Small intestine (tissue), 7 donors: ENCODE results near the gene RGS6. TPM values are rescaled to one million over a fixed set of nuclear protein-coding genes. Genes with fewer than 3 reads are reported as not detected.

ENCODE experiments used
- DNase-seq, 2 donors: peaks; one replicate each; pipeline versions ENCODE4 v3.0.0 to v3.0.0-alpha.2; 2013
- FAIRE-seq: peaks from 2 replicates; lab custom pipeline; 2012; peaks lifted over from hg19 to GRCh38; lab: Jason Lieb, UNC
- H3K27ac ChIP-seq, 3 donors: one replicate each; pipeline ENCODE4 v1.5.1; 2013; ENCODE audit warnings: low read length in 2 of 3, mild to moderate bottlenecking in 2 of 3, control low read depth in 1 of 3, inconsistent platforms in 1 of 3, low read depth in 1 of 3, moderate library complexity in 1 of 3
- H3K27me3 ChIP-seq, 3 donors: one replicate each; pipeline ENCODE4 v1.6.1; 2013; ENCODE audit warnings: low read length in 3 of 3, inconsistent platforms in 1 of 3; ENCODE audit not compliant: control insufficient read depth in 3 of 3, insufficient read depth in 3 of 3
- H3K36me3 ChIP-seq, 3 donors: one replicate each; pipeline ENCODE4 v1.6.1; 2013; ENCODE audit warnings: low read length in 3 of 3, inconsistent platforms in 1 of 3, low read depth in 1 of 3, mild to moderate bottlenecking in 1 of 3, moderate library complexity in 1 of 3; ENCODE audit not compliant: control insufficient read depth in 3 of 3, insufficient read depth in 2 of 3
- H3K4me1 ChIP-seq, 3 donors: one replicate each; pipeline ENCODE4 v1.6.1; 2013; ENCODE audit warnings: low read length in 2 of 3, inconsistent platforms in 1 of 3, low read depth in 1 of 3, mild to moderate bottlenecking in 1 of 3, moderate library complexity in 1 of 3; ENCODE audit not compliant: control insufficient read depth in 3 of 3, insufficient read depth in 2 of 3
- H3K4me3 ChIP-seq, 3 donors: one replicate each; pipeline ENCODE4 v1.5.1; 2013; ENCODE audit warnings: low read length in 3 of 3, control low read depth in 1 of 3, inconsistent platforms in 1 of 3, low read depth in 1 of 3, mild to moderate bottlenecking in 1 of 3, moderate library complexity in 1 of 3
- H3K9me3 ChIP-seq, 2 donors: one replicate each; pipeline ENCODE4 v1.6.1; 2013; ENCODE audit warnings: low read depth in 1 of 2, low read length in 1 of 2; ENCODE audit not compliant: control insufficient read depth in 2 of 2, insufficient read depth in 1 of 2
- WGBS, 3 donors: extraction: QIAGEN DNeasy Blood & Tissue Kit; methylation state at CpG; one replicate each; pipeline ENCODE4 v1.1.7; 2013; 5-methylcytosine and 5-hydroxymethylcytosine counted together
- polyA plus RNA-seq, 4 donors: library from polyadenylated mRNA; stranded (reverse) in 3 of 4; unstranded in 1 of 4; fragments of 200-250 nt in 3 of 4; fragments of 120-200 nt in 1 of 4; gene quantifications; one replicate each; pipeline versions ENCODE4 v1.2.1 to v1.2.3, GENCODE V29; 2013
- donor health status: healthy with polysubstance abuse.
- donor health status: control.
- donor health status: control.
- donor health status: Bipolar disorder and iron deficiency.
- donor health status: healthy.

RGS6 gene
- polyA plus RNA-seq, 4 donors, result 0.54 to 2.1 (median 0.58) TPM; not detected in 1

DNA sequence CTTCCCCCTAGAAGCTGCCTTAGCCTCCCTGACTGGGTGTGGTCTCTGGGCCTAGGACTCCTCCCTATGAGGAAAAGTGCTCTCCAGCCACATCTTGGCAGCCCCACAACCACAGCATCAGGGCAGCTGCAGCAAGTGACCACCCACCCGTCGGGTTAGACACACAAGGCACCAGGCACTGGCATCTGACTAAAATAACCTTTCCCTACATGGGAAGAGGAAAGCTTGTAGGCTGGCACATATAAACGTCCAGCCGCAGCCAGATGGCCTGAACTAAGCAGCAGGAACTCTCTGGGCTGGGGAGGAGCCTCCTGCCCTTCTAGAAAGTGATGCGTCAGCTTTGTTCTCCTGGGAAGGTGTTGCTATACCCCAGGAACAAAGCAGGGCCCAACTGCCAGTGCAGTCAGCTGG, 632.9 kb downstream of the RGS6 start:
- FAIRE-seq (no peak), DNase-seq (no peak)
- no peaks in the 10 kb centered on the region for H3K4me1 ChIP-seq
- peaks cover 0 to 3% (median 0%) of the 10 kb centered on the region in 3 donors for H3K27me3 ChIP-seq
- H3K4me3 ChIP-seq, result no peak overlapping the region
- no peaks in the 10 kb centered on the region for H3K9me3 ChIP-seq
- 70 to 84% (median 80%) methylated on average over 5 of the region's 5 CpGs for WGBS, 3 donors
- H3K27ac ChIP-seq, result no peak overlapping the region
- no peaks in the 10 kb centered on the region for H3K36me3 ChIP-seq

DNA sequence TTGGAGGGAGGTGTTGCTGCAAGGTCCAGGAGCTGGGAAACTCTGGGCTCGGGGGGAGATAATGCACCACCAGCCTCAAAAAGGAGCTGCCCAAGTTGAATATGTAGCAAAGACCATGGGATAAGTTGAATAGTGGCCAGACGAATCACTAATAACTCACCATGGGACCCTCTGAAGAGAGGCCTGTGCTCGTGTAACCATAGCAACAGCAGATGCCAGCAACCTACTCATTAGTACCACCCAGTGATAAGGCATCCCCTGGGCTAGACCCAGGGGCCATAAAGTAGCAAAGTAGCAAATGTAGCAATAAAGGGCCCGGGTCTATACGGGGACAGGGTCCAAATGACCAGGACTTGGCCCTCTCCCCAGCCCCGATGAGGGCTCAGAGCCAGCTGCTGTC, 633.7 kb downstream of the RGS6 start:
- no peak for DNase-seq
- Histone ChIP-seq H3K27me3 (peaks cover 0 to 3% (median 0%) of the 10 kb centered on the region in 3 donors), H3K36me3 (no peaks in the 10 kb centered on the region), H3K4me3 (no peak overlapping the region), H3K27ac (no peak overlapping the region), H3K4me1 (no peaks in the 10 kb centered on the region), H3K9me3 (no peaks in the 10 kb centered on the region)
- no peak for FAIRE-seq
- 48 to 59% (median 53%) methylated on average over 6 of the region's 6 CpGs for WGBS, 3 donors

DNA sequence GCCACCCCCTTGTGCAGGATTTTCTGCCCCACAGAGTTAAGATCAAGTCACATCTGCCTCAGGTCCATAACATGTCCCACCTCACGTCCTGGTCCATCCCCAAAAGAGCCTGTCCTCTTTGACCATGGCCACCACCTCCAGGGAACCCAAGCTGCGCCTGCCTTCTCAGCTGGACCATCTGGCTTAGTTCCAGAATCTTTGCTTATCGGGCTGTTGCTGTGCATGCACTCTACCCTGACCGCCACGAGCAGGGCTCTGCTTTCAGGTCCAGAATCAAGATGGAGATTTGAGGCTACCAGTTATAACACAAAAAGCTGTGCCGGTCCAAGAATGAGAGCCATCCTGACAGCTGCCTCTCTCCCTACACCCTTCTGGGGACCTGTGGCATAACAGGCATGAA, 635.0 kb downstream of the RGS6 start:
- Histone ChIP-seq H3K27me3 (peaks cover 0 to 3% (median 0%) of the 10 kb centered on the region in 3 donors), H3K27ac (no peak overlapping the region), H3K4me1 (no peaks in the 10 kb centered on the region), H3K36me3 (no peaks in the 10 kb centered on the region), H3K9me3 (no peaks in the 10 kb centered on the region), H3K4me3 (no peak overlapping the region)
- no peak for FAIRE-seq
- WGBS, 3 donors, result 50 to 73% (median 59%) methylated on average over 6 of the region's 6 CpGs
- no peak for DNase-seq

DNA sequence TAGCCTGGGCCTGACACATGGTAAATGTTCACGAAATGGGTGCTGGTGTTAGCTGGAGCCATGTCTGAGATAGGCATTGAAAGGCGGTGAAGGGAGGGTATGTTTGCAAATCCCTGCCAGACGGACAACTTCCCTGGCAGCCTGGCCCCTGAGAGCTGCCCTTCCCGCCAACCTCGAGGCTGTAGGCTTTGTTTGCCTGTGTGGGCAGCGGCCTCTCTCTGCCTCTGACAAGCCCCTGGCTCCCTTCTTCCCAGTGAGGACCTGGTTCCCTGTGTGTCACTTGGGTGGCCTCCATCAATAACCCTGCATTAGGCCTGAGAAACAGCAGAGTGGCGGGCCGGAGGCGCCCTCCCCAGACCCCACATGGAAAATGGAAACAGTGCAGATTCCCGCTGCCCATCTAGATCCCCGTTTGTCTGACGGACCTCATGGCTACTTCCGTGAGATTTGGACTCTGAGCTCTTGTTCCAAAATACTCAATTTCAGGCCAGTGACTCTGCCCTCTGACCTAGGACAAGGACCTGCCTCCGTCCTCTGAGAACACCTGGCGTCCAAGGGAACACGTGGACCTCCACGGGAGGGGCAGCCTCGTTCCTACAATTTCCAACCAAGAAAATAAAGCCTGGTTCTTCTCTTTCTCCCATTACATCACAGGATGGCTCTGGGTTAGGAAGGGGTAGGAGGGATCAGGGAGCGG, 636.2 kb downstream of the RGS6 start:
- H3K36me3 ChIP-seq, result no peaks in the 10 kb centered on the region
- no peak for FAIRE-seq
- DNase-seq, result no peak
- no peaks in the 10 kb centered on the region for H3K4me1 ChIP-seq
- no peak overlapping the region for H3K27ac ChIP-seq
- no peaks in the 10 kb centered on the region for H3K9me3 ChIP-seq
- 66 to 80% (median 74%) methylated on average over 19 of the region's 19 CpGs for WGBS, 3 donors
- peaks cover 0 to 3% (median 0%) of the 10 kb centered on the region in 3 donors for H3K27me3 ChIP-seq
- H3K4me3 ChIP-seq, result no peak overlapping the region

DNA sequence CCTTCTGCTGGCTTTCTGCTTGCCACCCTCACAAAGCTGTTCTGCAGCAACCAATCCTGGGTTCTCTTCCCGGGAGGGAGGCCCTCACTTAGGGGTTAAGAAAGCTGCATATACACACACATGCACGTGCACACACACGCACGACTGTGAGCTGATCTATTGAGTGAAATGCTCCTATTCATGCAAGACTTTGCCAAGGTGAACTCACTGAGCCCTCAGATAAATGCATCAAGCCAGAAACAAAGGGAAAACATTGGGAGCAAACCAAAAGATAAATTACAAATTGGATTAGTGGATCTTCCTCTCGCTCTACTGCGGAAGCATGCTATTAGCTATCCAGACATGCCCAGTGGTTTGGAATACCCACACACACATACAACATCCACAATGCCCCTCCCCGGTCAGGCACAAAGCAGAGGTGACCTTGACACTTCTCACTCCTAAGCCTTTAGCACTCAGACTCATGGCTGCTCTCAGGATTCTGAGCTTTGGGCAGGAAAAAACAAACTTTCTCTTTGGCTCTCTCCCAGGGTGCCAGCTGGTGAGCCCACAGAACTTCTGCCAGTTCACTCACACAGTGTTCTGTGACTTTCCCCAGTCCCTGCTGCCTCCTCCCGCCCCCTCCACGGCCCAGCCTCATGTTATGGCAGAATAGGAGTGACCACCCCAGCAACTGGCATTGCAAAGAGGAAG, 641.6 kb downstream of the RGS6 start:
- no peaks in the 10 kb centered on the region for H3K4me1 ChIP-seq
- no peaks in the 10 kb centered on the region for H3K9me3 ChIP-seq
- no peak overlapping the region for H3K27ac ChIP-seq
- no peak overlapping the region for H3K4me3 ChIP-seq
- no peak for FAIRE-seq
- DNase-seq, result no peak
- WGBS, 3 donors, result 66 to 79% (median 72%) methylated on average over 9 of the region's 9 CpGs
- H3K36me3 ChIP-seq, result no peaks in the 10 kb centered on the region
- no peaks in the 10 kb centered on the region for H3K27me3 ChIP-seq

DNA sequence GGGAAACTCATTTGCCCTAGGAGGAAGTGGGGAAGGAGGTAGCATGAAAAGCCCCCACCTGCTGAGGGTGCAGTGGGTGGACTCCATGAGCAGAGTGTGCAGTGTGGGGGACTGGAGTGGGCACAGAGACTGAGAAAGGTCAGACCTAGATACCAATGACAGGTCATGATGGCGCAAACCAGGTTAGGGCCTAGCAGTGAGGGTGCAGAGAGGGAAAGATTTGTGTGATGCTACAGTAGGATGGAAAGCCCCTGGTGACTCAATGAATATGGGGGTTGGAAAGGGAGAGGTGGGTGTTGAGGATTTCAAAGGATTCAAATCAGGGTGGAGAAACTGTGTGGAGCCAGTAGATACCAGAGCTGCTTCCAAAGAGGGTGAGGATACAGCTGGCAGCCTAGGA, 642.5 kb downstream of the RGS6 start:
- WGBS, 3 donors, result 94 to 100% (median 96%) methylated on average over 1 of the region's 1 CpG
- no peaks in the 10 kb centered on the region for H3K4me1 ChIP-seq
- H3K9me3 ChIP-seq, result no peaks in the 10 kb centered on the region
- DNase-seq, result no peak
- no peak overlapping the region for H3K4me3 ChIP-seq
- no peak overlapping the region for H3K27ac ChIP-seq
- H3K36me3 ChIP-seq, result no peaks in the 10 kb centered on the region
- FAIRE-seq, result no peak
- H3K27me3 ChIP-seq, result no peaks in the 10 kb centered on the region

DNA sequence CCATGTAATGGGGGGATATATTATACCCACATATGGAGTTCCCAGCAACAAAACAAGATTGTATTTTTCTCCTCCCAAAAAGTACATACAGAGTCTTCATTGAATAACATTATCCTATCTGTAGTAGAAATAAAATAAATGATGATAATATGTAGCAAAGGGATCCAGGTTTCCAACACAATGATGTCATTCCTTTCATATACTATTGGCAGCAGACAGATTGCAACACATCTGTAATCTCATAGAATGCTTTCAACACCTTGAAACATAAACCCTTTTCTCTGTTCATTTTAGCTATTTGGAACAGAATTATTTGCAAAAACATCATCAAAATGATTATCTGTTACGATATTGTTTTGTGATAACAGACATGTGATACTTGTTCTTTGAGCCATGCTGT, 644.0 kb downstream of the RGS6 start:
- no peaks in the 10 kb centered on the region for H3K9me3 ChIP-seq
- FAIRE-seq (no peak), DNase-seq (no peak)
- no peak overlapping the region for H3K27ac ChIP-seq
- no peak overlapping the region for H3K4me3 ChIP-seq
- no peaks in the 10 kb centered on the region for H3K36me3 ChIP-seq
- H3K4me1 ChIP-seq, result no peaks in the 10 kb centered on the region
- no peaks in the 10 kb centered on the region for H3K27me3 ChIP-seq
- WGBS, 3 donors, result 81 to 87% (median 82%) methylated on average over 1 of the region's 1 CpG

DNA sequence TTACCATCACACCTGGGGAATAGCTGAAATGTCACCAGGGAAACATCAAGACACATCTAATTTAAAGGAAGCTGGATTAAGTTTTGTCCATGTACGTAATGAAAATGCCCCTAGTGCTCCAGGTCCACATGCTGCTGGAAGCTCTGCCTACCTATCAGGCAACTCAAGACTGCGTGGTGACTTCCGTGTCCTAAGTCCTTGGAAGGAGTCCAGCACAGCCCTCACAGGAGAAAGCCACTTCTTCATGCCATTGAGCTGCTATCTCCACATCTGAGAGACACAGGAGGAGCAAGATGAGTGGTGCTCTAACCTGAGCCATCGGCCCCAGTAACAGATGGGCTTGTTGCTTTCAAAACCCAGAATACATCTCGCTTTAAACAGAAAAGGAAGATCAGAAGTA, 645.3 kb downstream of the RGS6 start:
- Histone ChIP-seq H3K36me3 (no peaks in the 10 kb centered on the region), H3K4me3 (no peak overlapping the region), H3K9me3 (no peaks in the 10 kb centered on the region), H3K27me3 (no peaks in the 10 kb centered on the region), H3K4me1 (no peaks in the 10 kb centered on the region), H3K27ac (no peak overlapping the region)
- 50 to 75% (median 64%) methylated on average over 5 of the region's 5 CpGs for WGBS, 3 donors
- DNase-seq (no peak), FAIRE-seq (no peak)
